Esophagus squamous epithelium (tissue), 5 donors: ENCODE data around the gene EXOC6. TPM values are rescaled to one million over a fixed set of nuclear protein-coding genes. Genes with fewer than 3 reads are reported as not detected.
A peak's percentile ranks its signal among the peaks of the same experiment; 100 is the strongest.

Experiments used
- DNase-seq: peaks from one replicate; lab custom pipeline; 2025; lab: John Stamatoyannopoulos, UW
- H3K27ac ChIP-seq, 4 donors: fragments of 200-600 bp; sonication (generic); one replicate each; pipeline ENCODE4 v1.5.1; 2016 to 2019; ENCODE audit warnings: mild to moderate bottlenecking in 1 of 4
- H3K27me3 ChIP-seq, 4 donors: fragments of 200-600 bp; sonication (generic); 1 replicate in 3 of 4; 2 replicates in 1 of 4; pipeline versions ENCODE4 v1.5.1 to v1.6.0; 2017 to 2021; ENCODE audit warnings: antibody characterized with exemption in 1 of 4
- H3K36me3 ChIP-seq, 3 donors: fragments of 200-600 bp; sonication (generic); one replicate each; pipeline ENCODE4 v1.5.1; 2016 to 2019
- H3K4me1 ChIP-seq, 3 donors: fragments of 200-600 bp; sonication (generic); one replicate each; pipeline ENCODE4 v1.5.1; 2017 to 2019
- H3K4me3 ChIP-seq, 4 donors: fragments of 200-600 bp; sonication (generic); 1 replicate in 3 of 4; 2 replicates in 1 of 4; pipeline ENCODE4 v1.5.1; 2016 to 2019; ENCODE audit warnings: mild to moderate bottlenecking in 2 of 4, moderate library complexity in 1 of 4
- H3K9me3 ChIP-seq, 3 donors: fragments of 200-600 bp; sonication (generic); one replicate each; pipeline ENCODE4 v1.5.1; 2016 to 2019
- POLR2A ChIP-seq, 4 donors: fragments of 450-650 bp; IDR thresholded peaks; one replicate each; pipeline ENCODE4 v1.6.1; 2017; ENCODE audit warnings: antibody characterized with exemption in 4 of 4, mild to moderate bottlenecking in 4 of 4, moderate library complexity in 3 of 4
- whole genome bisulfite sequencing, 2 donors: methylation state at CpG; one replicate each; pipeline ENCODE4 v1.1.5; 2018; 5-methylcytosine and 5-hydroxymethylcytosine counted together
- intact Hi-C: fragments of 100-400 bp; cut with DNase I; formaldehyde crosslinking; loops from one replicate; pipeline ENCODE4 v1.15.0; 2022
- total RNA-seq, 4 donors: library from RNA; depleted of rRNA; stranded (reverse); fragments of >200 nt; gene quantifications; one replicate each; pipeline ENCODE4 v1.1.0, GENCODE V29; 2016
- TF ChIP-seq, protein P1 (sequence below), 6 experiments: fragments of 450-650 bp in 4 of 6; fragments of 200-600 bp in 2 of 6; sonication (generic) in 2 of 6; IDR thresholded peaks; one replicate each; pipeline ENCODE4 v1.5.1; 2016 to 2019; ENCODE audit warnings: antibody characterized with exemption in 6 of 6, mild to moderate bottlenecking in 4 of 6, moderate library complexity in 4 of 6
- donor health status: DM: yes; HTN: yes; CAD: no.

The EXOC6 gene
- total RNA-seq, 4 donors from 2014 or later, result 1.3 to 9.5 (median 5.6) TPM

- H3K4me3 ChIP-seq, result peak overlapping the region in 1 of 4 donors; percentile 23
- H3K36me3 ChIP-seq, result no peaks in the 10 kb centered on the region
- peaks cover 25 to 53% (median 27%) of the 10 kb centered on the region in 3 donors for H3K4me1 ChIP-seq
- no peak for TF ChIP-seq POLR2A (IDR thresholded peaks at IDR 0.05)
- TF ChIP-seq, protein P1, sequence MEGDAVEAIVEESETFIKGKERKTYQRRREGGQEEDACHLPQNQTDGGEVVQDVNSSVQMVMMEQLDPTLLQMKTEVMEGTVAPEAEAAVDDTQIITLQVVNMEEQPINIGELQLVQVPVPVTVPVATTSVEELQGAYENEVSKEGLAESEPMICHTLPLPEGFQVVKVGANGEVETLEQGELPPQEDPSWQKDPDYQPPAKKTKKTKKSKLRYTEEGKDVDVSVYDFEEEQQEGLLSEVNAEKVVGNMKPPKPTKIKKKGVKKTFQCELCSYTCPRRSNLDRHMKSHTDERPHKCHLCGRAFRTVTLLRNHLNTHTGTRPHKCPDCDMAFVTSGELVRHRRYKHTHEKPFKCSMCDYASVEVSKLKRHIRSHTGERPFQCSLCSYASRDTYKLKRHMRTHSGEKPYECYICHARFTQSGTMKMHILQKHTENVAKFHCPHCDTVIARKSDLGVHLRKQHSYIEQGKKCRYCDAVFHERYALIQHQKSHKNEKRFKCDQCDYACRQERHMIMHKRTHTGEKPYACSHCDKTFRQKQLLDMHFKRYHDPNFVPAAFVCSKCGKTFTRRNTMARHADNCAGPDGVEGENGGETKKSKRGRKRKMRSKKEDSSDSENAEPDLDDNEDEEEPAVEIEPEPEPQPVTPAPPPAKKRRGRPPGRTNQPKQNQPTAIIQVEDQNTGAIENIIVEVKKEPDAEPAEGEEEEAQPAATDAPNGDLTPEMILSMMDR (IDR thresholded peaks at IDR 0.05), result no peak
- H3K27ac ChIP-seq, result no peak overlapping the region
- H3K27me3 ChIP-seq, result peaks cover 20 to 100% (median 36%) of the 10 kb centered on the region in 4 donors
- no peaks in the 10 kb centered on the region for H3K9me3 ChIP-seq
- intact Hi-C loops, result no loop called here
- 11 to 12% methylated on average over 18 to 44 of the region's 73 CpGs for WGBS, 2 donors
- DNase-seq, result no peak
Measured at GRCh38 chr10:93068411-93069244, 220.3 kb downstream of the EXOC6 start.

GRCh38 chr10:93069245-93069561 lies 220.9 kb downstream of the EXOC6 start:
- peaks cover 31 to 59% (median 33%) of the 10 kb centered on the region in 3 donors for H3K4me1 ChIP-seq
- no peaks in the 10 kb centered on the region for H3K9me3 ChIP-seq
- intact Hi-C loops, result no loop called here
- no peak for DNase-seq
- TF ChIP-seq, protein P1 (IDR thresholded peaks at IDR 0.05), result no peak
- TF ChIP-seq POLR2A (IDR thresholded peaks at IDR 0.05), result no peak
- whole genome bisulfite sequencing, 2 donors, result 36 to 44% methylated on average over 10 of the region's 10 CpGs
- H3K27ac ChIP-seq, result no peak overlapping the region
- H3K4me3 ChIP-seq, result no peak overlapping the region
- H3K27me3 ChIP-seq, result peaks cover 20 to 100% (median 38%) of the 10 kb centered on the region in 4 donors
- H3K36me3 ChIP-seq, result no peaks in the 10 kb centered on the region

- no peak overlapping the region for H3K4me3 ChIP-seq
- peaks cover 25 to 100% (median 44%) of the 10 kb centered on the region in 4 donors for H3K27me3 ChIP-seq
- DNase-seq, result no peak
- H3K27ac ChIP-seq, result no peak overlapping the region
- no peak for TF ChIP-seq POLR2A (IDR thresholded peaks at IDR 0.05)
- TF ChIP-seq, protein P1 (IDR thresholded peaks at IDR 0.05), result no peak
- 76 to 90% methylated on average over 2 to 4 of the region's 5 CpGs for WGBS, 2 donors
- intact Hi-C loops, result no loop called here
- peaks cover 40 to 68% (median 42%) of the 10 kb centered on the region in 3 donors for H3K4me1 ChIP-seq
- no peaks in the 10 kb centered on the region for H3K9me3 ChIP-seq
- H3K36me3 ChIP-seq, result no peaks in the 10 kb centered on the region
Measured at GRCh38 chr10:93070378-93071176, 222.3 kb downstream of the EXOC6 start.

DNA sequence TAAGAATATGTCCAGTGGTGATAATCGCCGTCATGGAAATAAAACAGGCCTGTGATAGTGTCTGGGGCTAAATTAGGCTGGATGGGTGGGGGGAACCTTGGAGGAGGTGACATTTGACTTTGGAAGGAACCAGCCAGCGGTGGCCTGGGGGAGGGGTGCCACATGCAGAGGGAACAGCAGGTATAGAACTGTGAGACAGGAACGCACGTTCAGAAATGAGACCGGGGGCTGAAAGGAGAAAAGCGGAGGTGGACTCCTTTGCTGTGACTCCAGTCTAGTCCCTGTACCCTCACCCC lies 222.8 kb downstream of the EXOC6 start:
- no peak overlapping the region for H3K4me3 ChIP-seq
- DNase-seq, result no peak
- H3K27ac ChIP-seq, result no peak overlapping the region
- TF ChIP-seq, protein P1 (IDR thresholded peaks at IDR 0.05), result no peak
- TF ChIP-seq POLR2A (IDR thresholded peaks at IDR 0.05), result no peak
- peaks cover 25 to 100% (median 43%) of the 10 kb centered on the region in 4 donors for H3K27me3 ChIP-seq
- H3K4me1 ChIP-seq, result peaks cover 37 to 62% (median 40%) of the 10 kb centered on the region in 3 donors
- H3K36me3 ChIP-seq, result no peaks in the 10 kb centered on the region
- 62 to 77% methylated on average over 6 to 7 of the region's 7 CpGs for WGBS, 2 donors
- intact Hi-C loops, result no loop called here
- H3K9me3 ChIP-seq, result no peaks in the 10 kb centered on the region
